Urinary bladder (tissue), 4 donors: ENCODE measurements around the gene MYEOV. TPM values are rescaled to one million over a fixed set of nuclear protein-coding genes. Genes with fewer than 3 reads are reported as not detected.

Source experiments
- DNase-seq: peaks from one replicate; pipeline ENCODE4 v3.0.0-alpha.2; 2015; ENCODE audit errors: extremely low spot score
- H3K27ac ChIP-seq: one replicate; pipeline ENCODE4 v1.5.1; 2013; ENCODE audit warnings: low read depth, mild to moderate bottlenecking, moderate library complexity
- H3K36me3 ChIP-seq: one replicate; pipeline ENCODE4 v1.6.1; 2013; ENCODE audit warnings: mild to moderate bottlenecking, moderate library complexity; ENCODE audit not compliant: insufficient read depth
- H3K4me1 ChIP-seq: one replicate; pipeline ENCODE4 v1.6.1; 2013; ENCODE audit warnings: mild to moderate bottlenecking, moderate library complexity; ENCODE audit not compliant: insufficient read depth
- H3K4me3 ChIP-seq: one replicate; pipeline ENCODE4 v1.5.1; 2013; ENCODE audit warnings: low read depth, low read length
- WGBS: extraction: QIAGEN DNeasy Blood & Tissue Kit; methylation state at CpG from one replicate; pipeline ENCODE4 v1.1.7; 2013; 5-methylcytosine and 5-hydroxymethylcytosine counted together
- polyA plus RNA-seq: library from polyadenylated mRNA; stranded (reverse); fragments of 200-250 nt; gene quantifications from one replicate; pipeline ENCODE4 v1.2.3, GENCODE V29; 2013
- total RNA-seq: library from RNA; depleted of rRNA; stranded (reverse); fragments of >200 nt; gene quantifications from one replicate; pipeline ENCODE4 v1.2.3, GENCODE V29; 2014
- donor health status: healthy with polysubstance abuse.
- donor health status: healthy.

Gene MYEOV
- total and polyA plus RNA-seq, 2 donors, result 0.13 TPM; not detected in 1

GRCh38 chr11:69259096-69259495 lies 34.9 kb upstream of the MYEOV start:
- 36% methylated on average over 2 of the region's 2 CpGs for WGBS
- Histone ChIP-seq H3K36me3 (no peaks in the 10 kb centered on the region), H3K4me1 (no peaks in the 10 kb centered on the region), H3K27ac (no peak overlapping the region), H3K4me3 (no peak overlapping the region)
- DNase-seq, result no peak

- no peak overlapping the region for H3K27ac ChIP-seq
- no peak overlapping the region for H3K4me3 ChIP-seq
- no peaks in the 10 kb centered on the region for H3K4me1 ChIP-seq
- H3K36me3 ChIP-seq, result no peaks in the 10 kb centered on the region
- no peak for DNase-seq
Measured at GRCh38 chr11:69260622-69261021, 33.3 kb upstream of the MYEOV start.

- 90% methylated on average over 3 of the region's 3 CpGs for WGBS
- H3K36me3 ChIP-seq, result no peaks in the 10 kb centered on the region
- H3K4me3 ChIP-seq, result no peak overlapping the region
- no peaks in the 10 kb centered on the region for H3K4me1 ChIP-seq
- H3K27ac ChIP-seq, result no peak overlapping the region
- no peak for DNase-seq
Measured at GRCh38 chr11:69261116-69261515, 32.8 kb upstream of the MYEOV start.

GRCh38 chr11:69262918-69263735 lies 30.8 kb upstream of the MYEOV start:
- Histone ChIP-seq H3K36me3 (no peaks in the 10 kb centered on the region), H3K27ac (no peak overlapping the region), H3K4me1 (no peaks in the 10 kb centered on the region), H3K4me3 (no peak overlapping the region)
- no peak for DNase-seq
- WGBS, result 57% methylated on average over 8 of the region's 8 CpGs

- 31% methylated on average over 3 of the region's 3 CpGs for WGBS
- no peaks in the 10 kb centered on the region for H3K36me3 ChIP-seq
- no peak overlapping the region for H3K27ac ChIP-seq
- H3K4me3 ChIP-seq, result no peak overlapping the region
- H3K4me1 ChIP-seq, result no peaks in the 10 kb centered on the region
- DNase-seq, result no peak
Measured at GRCh38 chr11:69263736-69264052, 30.3 kb upstream of the MYEOV start.

GRCh38 chr11:69264486-69264885 lies 29.5 kb upstream of the MYEOV start:
- Histone ChIP-seq H3K27ac (no peak overlapping the region), H3K4me3 (no peak overlapping the region), H3K36me3 (no peaks in the 10 kb centered on the region), H3K4me1 (no peaks in the 10 kb centered on the region)
- DNase-seq, result no peak
- 91% methylated on average over 4 of the region's 4 CpGs for WGBS

- no peak for DNase-seq
- 93% methylated on average over 6 of the region's 6 CpGs for WGBS
Measured at GRCh38 chr11:69265210-69265609, 28.7 kb upstream of the MYEOV start.

GRCh38 chr11:69265911-69266510 lies 27.9 kb upstream of the MYEOV start:
- no peaks in the 10 kb centered on the region for H3K36me3 ChIP-seq
- no peak overlapping the region for H3K27ac ChIP-seq
- WGBS, result 90% methylated on average over 11 of the region's 11 CpGs
- H3K4me1 ChIP-seq, result no peaks in the 10 kb centered on the region
- no peak for DNase-seq
- H3K4me3 ChIP-seq, result no peak overlapping the region

More at GRCh38 chr11:69265210-69265609, 28.7 kb upstream of the MYEOV start:
- Histone ChIP-seq H3K27ac (no peak overlapping the region), H3K4me1 (no peaks in the 10 kb centered on the region), H3K4me3 (no peak overlapping the region), H3K36me3 (no peaks in the 10 kb centered on the region)

GRCh38 chr11:69267395-69267805 lies 26.6 kb upstream of the MYEOV start:
- WGBS, result 66% methylated on average over 12 of the region's 12 CpGs
- H3K36me3 ChIP-seq, result no peaks in the 10 kb centered on the region
- DNase-seq, result no peak
- H3K4me1 ChIP-seq, result no peaks in the 10 kb centered on the region
- H3K4me3 ChIP-seq, result no peak overlapping the region
- no peak overlapping the region for H3K27ac ChIP-seq

GRCh38 chr11:69268911-69269310 lies 25.0 kb upstream of the MYEOV start:
- Histone ChIP-seq H3K4me3 (no peak overlapping the region), H3K27ac (no peak overlapping the region), H3K4me1 (no peaks in the 10 kb centered on the region), H3K36me3 (no peaks in the 10 kb centered on the region)
- WGBS, result 93% methylated on average over 9 of the region's 9 CpGs
- no peak for DNase-seq

GRCh38 chr11:69269388-69269787 lies 24.6 kb upstream of the MYEOV start:
- H3K4me3 ChIP-seq, result no peak overlapping the region
- no peaks in the 10 kb centered on the region for H3K36me3 ChIP-seq
- WGBS, result 67% methylated on average over 4 of the region's 4 CpGs
- H3K4me1 ChIP-seq, result no peaks in the 10 kb centered on the region
- H3K27ac ChIP-seq, result no peak overlapping the region
- DNase-seq, result no peak

GRCh38 chr11:69269926-69270697 lies 23.8 kb upstream of the MYEOV start:
- WGBS, result 89% methylated on average over 21 of the region's 21 CpGs
- DNase-seq, result no peak

GRCh38 chr11:69270941-69271340 lies 23.0 kb upstream of the MYEOV start:
- Histone ChIP-seq H3K36me3 (no peaks in the 10 kb centered on the region), H3K4me3 (no peak overlapping the region), H3K27ac (no peak overlapping the region), H3K4me1 (no peaks in the 10 kb centered on the region)
- DNase-seq, result no peak
- WGBS, result 91% methylated on average over 7 of the region's 7 CpGs

More at GRCh38 chr11:69269926-69270697, 23.8 kb upstream of the MYEOV start:
- Histone ChIP-seq H3K4me1 (no peaks in the 10 kb centered on the region), H3K27ac (no peak overlapping the region), H3K36me3 (no peaks in the 10 kb centered on the region), H3K4me3 (no peak overlapping the region)

GRCh38 chr11:69272055-69272454 lies 21.9 kb upstream of the MYEOV start:
- Histone ChIP-seq H3K27ac (no peak overlapping the region), H3K36me3 (no peaks in the 10 kb centered on the region), H3K4me1 (no peaks in the 10 kb centered on the region), H3K4me3 (no peak overlapping the region)
- 96% methylated on average over 3 of the region's 3 CpGs for WGBS
- DNase-seq, result no peak
